Adipocyte (in vitro differentiated cells): Measurements from ENCODE around the gene RALGPS2.

ENCODE experiments used
- DNase-seq: peaks from one replicate; pipeline ENCODE4 v3.0.0-alpha.2; 2015; ENCODE audit warnings: low read depth
- H3K27me3 ChIP-seq: replicated peaks from 2 replicates; pipeline ENCODE4 v1.7.0; 2013; ENCODE audit warnings: mild to moderate bottlenecking, low read length, moderate library complexity; ENCODE audit not compliant: control insufficient read depth, insufficient read depth
- H3K36me3 ChIP-seq: 2 replicates; pipeline ENCODE4 v1.7.0; 2013; ENCODE audit warnings: low read length, mild to moderate bottlenecking, moderate library complexity; ENCODE audit not compliant: control insufficient read depth, insufficient read depth, severe bottlenecking
- H3K4me1 ChIP-seq: 2 replicates; pipeline ENCODE4 v1.7.0; 2013; ENCODE audit warnings: mild to moderate bottlenecking, low read length, moderate library complexity; ENCODE audit not compliant: control insufficient read depth, insufficient read depth
- H3K4me3 ChIP-seq: 2 replicates; pipeline ENCODE4 v1.7.0; 2013; ENCODE audit warnings: mild to moderate bottlenecking, low read length, moderate library complexity
- H3K9ac ChIP-seq: 2 replicates; pipeline ENCODE4 v1.7.0; 2013; ENCODE audit warnings: mild to moderate bottlenecking, low read length, moderate library complexity
- H3K9me3 ChIP-seq: 2 replicates; pipeline ENCODE4 v1.7.0; 2013; ENCODE audit warnings: mild to moderate bottlenecking, low read length, moderate library complexity; ENCODE audit not compliant: control insufficient read depth

RALGPS2 gene

DNA sequence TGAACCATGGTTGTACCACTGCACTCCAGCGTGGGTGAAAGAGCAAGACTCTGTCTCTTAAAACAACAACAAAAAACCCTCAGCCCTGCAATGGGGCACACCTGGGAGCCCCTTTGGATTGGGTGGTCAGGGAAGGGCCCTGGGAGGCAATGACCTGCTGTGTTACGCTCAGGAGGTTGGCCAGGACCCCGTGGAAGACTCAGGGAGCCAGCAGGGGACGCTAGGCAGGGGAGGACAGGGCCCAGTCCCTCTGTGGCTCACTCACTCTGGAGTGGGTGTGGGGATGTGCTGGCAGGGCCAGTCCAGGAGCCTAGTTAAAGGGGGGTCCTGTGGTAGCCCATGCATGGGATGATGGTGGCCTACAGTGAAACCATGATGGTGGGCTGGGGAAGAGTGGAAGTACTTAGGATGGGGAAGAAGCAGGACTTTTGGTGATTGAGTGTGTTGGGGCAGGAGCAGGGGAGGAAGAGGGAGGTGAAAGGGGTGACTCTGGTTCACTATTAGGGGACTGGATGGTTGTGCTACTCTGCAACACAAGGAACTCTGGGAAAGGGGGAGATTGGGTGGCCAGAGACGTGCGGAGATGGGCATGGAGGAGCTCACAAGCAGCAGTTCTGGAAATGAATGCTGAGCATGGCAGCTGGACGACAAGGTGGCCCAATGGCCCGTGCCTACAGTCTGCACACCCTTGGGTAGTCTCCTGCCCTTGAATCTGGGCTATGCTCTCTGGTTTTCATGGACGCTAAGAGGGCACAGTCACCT is 244.4 kb downstream of the RALGPS2 start:
- Histone ChIP-seq H3K27me3 (peaks cover 6% of the 10 kb centered on the region), H3K9ac (no peak overlapping the region), H3K4me1 (no peaks in the 10 kb centered on the region), H3K9me3 (peaks cover 17% of the 10 kb centered on the region), H3K4me3 (no peak overlapping the region), H3K36me3 (no peaks in the 10 kb centered on the region)
- DNase-seq, result no peak

DNA sequence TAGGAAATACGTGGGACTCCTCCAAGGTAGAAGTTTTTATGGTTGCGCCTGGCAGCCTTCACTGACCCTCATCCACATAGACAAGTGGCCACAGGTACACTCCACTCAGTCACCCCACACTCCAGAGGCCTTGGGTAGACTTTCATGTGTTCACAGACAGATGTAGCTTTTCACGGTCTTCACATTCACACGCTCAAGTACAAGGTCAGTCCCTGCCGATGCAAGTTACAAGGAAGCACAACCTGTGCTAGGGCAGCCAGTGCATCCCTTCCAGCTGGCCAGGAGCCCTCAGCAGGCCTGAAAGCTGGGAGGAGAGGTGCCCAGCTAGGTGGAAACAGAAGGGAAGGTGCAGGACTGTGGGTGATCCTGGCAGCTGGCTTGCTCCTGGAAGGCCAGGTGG is 245.1 kb downstream of the RALGPS2 start:
- no peak overlapping the region for H3K9ac ChIP-seq

More for the DNA sequence above, 245.1 kb downstream of the RALGPS2 start:
- Histone ChIP-seq H3K4me1 (no peaks in the 10 kb centered on the region), H3K27me3 (peaks cover 6% of the 10 kb centered on the region), H3K9me3 (peaks cover 9% of the 10 kb centered on the region), H3K4me3 (no peak overlapping the region), H3K36me3 (no peaks in the 10 kb centered on the region)
- DNase-seq, result no peak
